Measurements from ENCODE around the gene CACNA1E.

The CACNA1E gene

GRCh38 chr1:181583598-181583997 is 100.3 kb downstream of the CACNA1E start:
- no peaks in the 10 kb centered on the region for H3K9me3 ChIP-seq (ENCODE audit: control insufficient read depth, insufficient read depth, low read depth, low read length)
- peaks cover 7% of the 10 kb centered on the region; the same call in 1 of the 2 replicates for H3K4me1 ChIP-seq (ENCODE audit: control insufficient read depth, insufficient read depth, low read length)
- H3K27me3 ChIP-seq (ENCODE audit: control insufficient read depth, insufficient read depth, low read length), result no peaks in the 10 kb centered on the region; the same call in 1 of the 2 replicates
- H3K4me3 ChIP-seq (ENCODE audit: low read depth, low read length), result no peak overlapping the region
- no peak overlapping the region for H3K9ac ChIP-seq (ENCODE audit: low read length)
- H3K36me3 ChIP-seq (ENCODE audit: control insufficient read depth, insufficient read depth, low read length), result no peaks in the 10 kb centered on the region
- H3K27ac ChIP-seq (ENCODE audit: low read depth, low read length), result no peak overlapping the region

DNA sequence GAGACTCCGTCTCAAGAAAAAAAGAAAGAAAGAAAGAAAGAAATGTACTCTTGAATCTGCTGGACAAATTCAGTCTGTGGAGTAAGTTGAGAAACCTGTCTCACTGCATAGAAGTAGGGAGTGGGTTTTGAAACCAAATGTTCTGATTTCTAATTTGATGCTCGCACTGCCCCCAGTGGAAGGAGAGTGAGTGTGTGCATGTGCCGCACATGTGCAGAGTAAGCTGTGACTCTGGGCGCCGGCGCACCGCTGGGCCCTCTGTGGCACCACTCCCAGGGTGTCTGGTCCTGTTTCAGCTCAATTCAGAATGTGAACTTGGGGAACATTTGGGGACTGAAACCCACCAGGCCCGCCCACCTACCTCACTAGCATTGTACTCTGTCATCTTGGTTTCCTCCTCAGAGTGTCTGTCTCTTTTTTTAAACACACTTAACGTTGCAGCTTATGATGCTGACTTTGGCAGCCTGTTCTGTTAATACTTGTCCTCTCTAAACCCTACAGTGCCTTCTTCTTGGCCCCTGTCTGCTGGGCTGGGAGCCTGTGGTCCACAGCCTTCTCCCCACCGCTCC is 104.6 kb downstream of the CACNA1E start:
- Histone ChIP-seq H3K27ac (ENCODE audit: low read depth, low read length) (no peak overlapping the region), H3K9ac (ENCODE audit: low read length) (no peak overlapping the region), H3K4me1 (ENCODE audit: control insufficient read depth, insufficient read depth, low read length) (peaks cover 14% of the 10 kb centered on the region; the same call in 1 of the 2 replicates), H3K9me3 (ENCODE audit: control insufficient read depth, insufficient read depth, low read depth, low read length) (no peaks in the 10 kb centered on the region), H3K36me3 (ENCODE audit: control insufficient read depth, insufficient read depth, low read length) (no peaks in the 10 kb centered on the region), H3K27me3 (ENCODE audit: control insufficient read depth, insufficient read depth, low read length) (no peaks in the 10 kb centered on the region; the same call in 1 of the 2 replicates), H3K4me3 (ENCODE audit: low read depth, low read length) (no peak overlapping the region)

DNA sequence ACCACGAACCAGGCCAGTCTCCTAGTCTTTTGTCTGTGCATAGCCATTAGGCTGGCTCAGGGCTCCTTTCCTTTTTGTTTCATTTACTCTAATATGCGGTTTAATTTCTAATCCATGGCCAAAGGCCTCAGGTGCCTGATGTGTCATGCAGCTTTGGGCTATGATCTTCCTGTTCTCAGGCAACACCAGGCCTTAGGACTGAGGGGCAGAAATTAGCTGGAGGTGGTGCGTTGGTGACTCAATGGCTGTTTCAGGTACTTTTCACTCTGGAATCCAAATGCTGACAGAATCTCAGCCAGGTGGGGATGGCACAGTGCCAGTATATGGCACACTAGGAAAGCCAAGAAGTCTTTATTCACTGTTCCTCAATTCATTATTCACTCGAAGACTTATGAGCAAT is 105.3 kb downstream of the CACNA1E start:
- no peaks in the 10 kb centered on the region; the same call in 1 of the 2 replicates for H3K27me3 ChIP-seq (ENCODE audit: control insufficient read depth, insufficient read depth, low read length)
- no peak overlapping the region for H3K4me3 ChIP-seq (ENCODE audit: low read depth, low read length)
- peaks cover 9% of the 10 kb centered on the region; the same call in 1 of the 2 replicates for H3K4me1 ChIP-seq (ENCODE audit: control insufficient read depth, insufficient read depth, low read length)
- no peaks in the 10 kb centered on the region for H3K9me3 ChIP-seq (ENCODE audit: control insufficient read depth, insufficient read depth, low read depth, low read length)
- H3K9ac ChIP-seq (ENCODE audit: low read length), result no peak overlapping the region
- H3K36me3 ChIP-seq (ENCODE audit: control insufficient read depth, insufficient read depth, low read length), result no peaks in the 10 kb centered on the region
- no peak overlapping the region for H3K27ac ChIP-seq (ENCODE audit: low read depth, low read length)

- Histone ChIP-seq H3K4me3 (ENCODE audit: low read depth, low read length) (no peak overlapping the region), H3K9me3 (ENCODE audit: control insufficient read depth, insufficient read depth, low read depth, low read length) (no peaks in the 10 kb centered on the region), H3K9ac (ENCODE audit: low read length) (no peak overlapping the region), H3K36me3 (ENCODE audit: control insufficient read depth, insufficient read depth, low read length) (no peaks in the 10 kb centered on the region), H3K27me3 (ENCODE audit: control insufficient read depth, insufficient read depth, low read length) (no peaks in the 10 kb centered on the region), H3K27ac (ENCODE audit: low read depth, low read length) (no peak overlapping the region), H3K4me1 (ENCODE audit: control insufficient read depth, insufficient read depth, low read length) (peaks cover 7% of the 10 kb centered on the region; the same call in 1 of the 2 replicates)
Observed at GRCh38 chr1:181592255-181592859, 109.0 kb downstream of the CACNA1E start.

DNA sequence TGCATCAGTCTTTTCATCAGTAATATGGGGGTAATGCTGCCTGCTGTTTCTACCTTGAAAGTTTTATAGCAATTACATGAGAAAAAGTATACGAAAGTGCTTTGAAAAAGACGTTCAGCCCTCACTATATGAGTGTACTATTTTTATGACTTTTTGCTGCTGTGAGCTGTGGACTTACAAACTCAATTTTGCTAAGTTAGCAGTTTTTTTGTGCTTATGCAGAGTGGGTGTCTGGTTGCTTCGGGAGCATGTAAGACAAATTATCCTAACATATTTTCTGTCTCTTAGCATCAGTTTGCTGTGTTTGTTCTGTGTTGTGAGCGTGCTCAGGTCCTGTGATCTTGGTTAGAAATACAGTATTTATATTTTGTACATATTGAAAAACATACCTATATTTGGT is 109.7 kb downstream of the CACNA1E start:
- H3K9me3 ChIP-seq (ENCODE audit: control insufficient read depth, insufficient read depth, low read depth, low read length), result no peaks in the 10 kb centered on the region
- no peaks in the 10 kb centered on the region for H3K36me3 ChIP-seq (ENCODE audit: control insufficient read depth, insufficient read depth, low read length)
- H3K27ac ChIP-seq (ENCODE audit: low read depth, low read length), result no peak overlapping the region
- no peak overlapping the region for H3K9ac ChIP-seq (ENCODE audit: low read length)
- H3K4me3 ChIP-seq (ENCODE audit: low read depth, low read length), result no peak overlapping the region
- H3K4me1 ChIP-seq (ENCODE audit: control insufficient read depth, insufficient read depth, low read length), result peaks cover 7% of the 10 kb centered on the region; the same call in 1 of the 2 replicates
- no peaks in the 10 kb centered on the region for H3K27me3 ChIP-seq (ENCODE audit: control insufficient read depth, insufficient read depth, low read length)

DNA sequence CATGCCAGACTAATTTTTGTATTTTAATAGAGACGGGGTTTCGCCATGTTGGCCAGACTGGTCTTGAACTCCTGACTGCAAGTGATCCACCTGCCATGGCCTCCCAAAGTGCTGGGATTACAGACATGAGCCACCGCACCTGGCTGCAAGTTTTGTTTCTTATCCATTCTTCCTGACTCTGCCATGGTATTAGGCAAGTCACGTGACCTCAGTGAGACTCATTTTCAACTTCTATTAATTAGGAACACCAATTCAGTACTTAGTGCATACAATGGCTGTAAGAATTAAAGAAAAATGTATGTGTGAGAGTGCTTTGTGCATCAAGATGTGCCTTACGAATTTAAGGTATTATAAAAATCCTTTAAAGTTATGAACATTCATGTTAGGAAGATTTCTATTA is 111.2 kb downstream of the CACNA1E start:
- H3K27me3 ChIP-seq (ENCODE audit: control insufficient read depth, insufficient read depth, low read length), result no peaks in the 10 kb centered on the region
- no peaks in the 10 kb centered on the region for H3K9me3 ChIP-seq (ENCODE audit: control insufficient read depth, insufficient read depth, low read depth, low read length)
- H3K4me3 ChIP-seq (ENCODE audit: low read depth, low read length), result no peak overlapping the region
- no peak overlapping the region for H3K9ac ChIP-seq (ENCODE audit: low read length)
- no peaks in the 10 kb centered on the region for H3K36me3 ChIP-seq (ENCODE audit: control insufficient read depth, insufficient read depth, low read length)
- peaks cover 7% of the 10 kb centered on the region; the same call in 1 of the 2 replicates for H3K4me1 ChIP-seq (ENCODE audit: control insufficient read depth, insufficient read depth, low read length)
- no peak overlapping the region for H3K27ac ChIP-seq (ENCODE audit: low read depth, low read length)

DNA sequence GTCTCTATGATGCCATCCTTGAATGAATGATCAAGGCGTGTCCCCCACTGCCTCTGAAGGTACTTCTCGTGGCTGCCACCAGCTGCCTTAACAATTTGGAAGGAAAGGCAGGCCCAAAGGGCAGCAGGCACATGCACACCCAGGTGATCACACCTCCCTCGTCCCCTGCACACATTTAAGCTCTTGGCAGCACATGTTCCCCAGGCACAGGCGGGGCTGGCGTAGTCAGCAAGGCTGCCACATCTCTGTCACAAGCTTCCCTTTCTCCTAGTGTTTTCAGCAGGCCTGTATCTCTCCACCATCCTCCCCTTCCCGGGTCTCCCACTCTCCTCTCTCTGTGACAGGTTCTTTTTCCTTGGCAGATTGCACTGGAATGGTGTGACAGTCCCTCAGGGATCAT is 111.9 kb downstream of the CACNA1E start:
- H3K9ac ChIP-seq (ENCODE audit: low read length), result no peak overlapping the region
- H3K9me3 ChIP-seq (ENCODE audit: control insufficient read depth, insufficient read depth, low read depth, low read length), result no peaks in the 10 kb centered on the region
- H3K27me3 ChIP-seq (ENCODE audit: control insufficient read depth, insufficient read depth, low read length), result no peaks in the 10 kb centered on the region
- no peak overlapping the region for H3K4me3 ChIP-seq (ENCODE audit: low read depth, low read length)
- no peak overlapping the region for H3K27ac ChIP-seq (ENCODE audit: low read depth, low read length)
- H3K36me3 ChIP-seq (ENCODE audit: control insufficient read depth, insufficient read depth, low read length), result no peaks in the 10 kb centered on the region
- H3K4me1 ChIP-seq (ENCODE audit: control insufficient read depth, insufficient read depth, low read length), result peaks cover 7% of the 10 kb centered on the region; the same call in 1 of the 2 replicates

- H3K27me3 ChIP-seq (ENCODE audit: control insufficient read depth, insufficient read depth, low read length), result no peaks in the 10 kb centered on the region
- H3K4me1 ChIP-seq (ENCODE audit: control insufficient read depth, insufficient read depth, low read length), result no peaks in the 10 kb centered on the region
- no peak overlapping the region for H3K4me3 ChIP-seq (ENCODE audit: low read depth, low read length)
- no peak overlapping the region for H3K27ac ChIP-seq (ENCODE audit: low read depth, low read length)
- H3K9ac ChIP-seq (ENCODE audit: low read length), result no peak overlapping the region
- no peaks in the 10 kb centered on the region for H3K9me3 ChIP-seq (ENCODE audit: control insufficient read depth, insufficient read depth, low read depth, low read length)
- no peaks in the 10 kb centered on the region for H3K36me3 ChIP-seq (ENCODE audit: control insufficient read depth, insufficient read depth, low read length)
Observed at GRCh38 chr1:181601186-181601950, 118.1 kb downstream of the CACNA1E start.

DNA sequence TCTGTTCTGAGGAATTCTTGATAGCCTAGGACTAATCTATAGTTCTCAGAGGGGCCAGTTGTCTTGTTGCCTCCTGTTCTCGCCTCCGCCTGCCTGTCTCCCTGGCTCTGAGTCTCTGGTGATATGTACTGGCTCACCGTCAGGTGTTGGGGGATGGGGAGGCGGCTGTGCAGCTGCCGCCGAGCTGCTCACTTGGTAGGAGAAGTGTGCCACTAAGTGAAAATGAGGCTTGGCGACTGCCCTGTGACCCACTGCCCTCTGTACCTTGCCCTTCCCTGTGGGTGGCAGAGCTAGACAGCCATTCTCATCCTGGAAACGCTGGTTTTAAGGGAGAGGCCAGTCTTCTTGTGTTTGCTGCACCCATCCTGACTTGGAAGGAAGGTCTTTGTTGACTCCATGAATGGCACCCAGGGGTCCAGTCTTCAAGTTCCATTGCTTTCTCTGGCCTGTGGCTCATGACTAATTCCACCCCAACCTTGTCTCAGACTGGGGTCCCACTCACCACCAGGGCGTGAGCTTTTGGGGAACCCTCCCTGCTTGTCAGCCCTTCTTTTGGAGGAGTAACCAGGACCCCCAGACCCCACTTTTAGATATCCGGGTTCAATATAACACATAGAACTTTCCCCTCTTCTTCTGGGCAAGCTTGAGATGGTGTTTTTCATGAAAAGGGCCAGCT is 120.6 kb downstream of the CACNA1E start:
- Histone ChIP-seq H3K4me1 (ENCODE audit: control insufficient read depth, insufficient read depth, low read length) (peaks cover 6% of the 10 kb centered on the region), H3K9me3 (ENCODE audit: control insufficient read depth, insufficient read depth, low read depth, low read length) (no peaks in the 10 kb centered on the region), H3K4me3 (ENCODE audit: low read depth, low read length) (no peak overlapping the region), H3K27me3 (ENCODE audit: control insufficient read depth, insufficient read depth, low read length) (no peaks in the 10 kb centered on the region), H3K27ac (ENCODE audit: low read depth, low read length) (no peak overlapping the region), H3K9ac (ENCODE audit: low read length) (no peak overlapping the region), H3K36me3 (ENCODE audit: control insufficient read depth, insufficient read depth, low read length) (no peaks in the 10 kb centered on the region)

GRCh38 chr1:181604482-181605249 is 121.3 kb downstream of the CACNA1E start:
- H3K4me3 ChIP-seq (ENCODE audit: low read depth, low read length), result no peak overlapping the region
- no peaks in the 10 kb centered on the region for H3K27me3 ChIP-seq (ENCODE audit: control insufficient read depth, insufficient read depth, low read length)
- no peak overlapping the region for H3K27ac ChIP-seq (ENCODE audit: low read depth, low read length)
- no peaks in the 10 kb centered on the region for H3K9me3 ChIP-seq (ENCODE audit: control insufficient read depth, insufficient read depth, low read depth, low read length)
- H3K9ac ChIP-seq (ENCODE audit: low read length), result no peak overlapping the region
- no peaks in the 10 kb centered on the region for H3K36me3 ChIP-seq (ENCODE audit: control insufficient read depth, insufficient read depth, low read length)
- H3K4me1 ChIP-seq (ENCODE audit: control insufficient read depth, insufficient read depth, low read length), result peaks cover 13% of the 10 kb centered on the region
